NB4 (cell line): ENCODE data around the gene EVI5.

Experiments used
- DNase-seq: peaks from one replicate; pipeline ENCODE4 v3.0.0; 2010; ENCODE audit warnings: low read depth
- H3K4me3 ChIP-seq: one replicate; pipeline ENCODE4 v1.5.1; 2011; ENCODE audit warnings: mild to moderate bottlenecking, low read depth, low read length, moderate library complexity
- CTCF ChIP-seq: IDR thresholded peaks from one replicate; pipeline ENCODE4 v1.5.1; 2012; ENCODE audit warnings: low read depth, low read length
- MYC ChIP-seq: IDR thresholded peaks from 2 replicates; pipeline ENCODE4 v1.6.1; 2011; ENCODE audit warnings: low read depth, low read length
- POLR2A ChIP-seq: IDR thresholded peaks from 2 replicates; pipeline ENCODE4 v1.6.1; 2011; ENCODE audit warnings: mild to moderate bottlenecking; ENCODE audit not compliant: insufficient read length; ENCODE audit errors: extremely low read depth
- TF ChIP-seq, protein P1 (sequence below): IDR thresholded peaks from 2 replicates; pipeline ENCODE4 v1.6.1; 2011; ENCODE audit warnings: low read depth, low read length

Gene EVI5

GRCh38 chr1:92803140-92803887 is 18.4 kb upstream of the EVI5 start:
- TF ChIP-seq CTCF (no peak), MYC (no peak), POLR2A (no peak)
- TF ChIP-seq, protein P1, sequence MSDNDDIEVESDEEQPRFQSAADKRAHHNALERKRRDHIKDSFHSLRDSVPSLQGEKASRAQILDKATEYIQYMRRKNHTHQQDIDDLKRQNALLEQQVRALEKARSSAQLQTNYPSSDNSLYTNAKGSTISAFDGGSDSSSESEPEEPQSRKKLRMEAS, result no peak
- no peak for DNase-seq
- H3K4me3 ChIP-seq, result no peak overlapping the region

DNA sequence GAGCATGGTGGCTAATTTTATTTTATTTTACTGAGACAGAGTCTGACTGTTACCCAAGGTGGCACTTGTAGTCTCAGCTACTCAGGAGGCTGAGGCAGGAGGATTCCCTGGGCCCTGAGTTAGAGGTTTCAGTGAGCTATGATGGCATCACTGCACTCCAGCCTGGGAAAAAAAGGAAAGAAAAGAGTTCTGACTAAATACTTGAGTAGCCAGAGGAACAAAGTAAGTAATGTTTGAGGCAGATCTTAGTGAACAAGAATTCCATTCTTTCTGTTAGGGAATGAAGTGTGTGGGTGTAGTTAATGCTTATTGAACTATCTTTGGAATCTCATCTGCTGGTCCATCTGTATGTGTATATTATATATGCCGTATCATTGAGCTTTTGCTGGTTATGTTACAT is 13.1 kb upstream of the EVI5 start:
- no peak overlapping the region for H3K4me3 ChIP-seq
- TF ChIP-seq, protein P1, result no peak
- TF ChIP-seq CTCF (no peak), POLR2A (no peak), MYC (no peak)
- DNase-seq, result no peak

DNA sequence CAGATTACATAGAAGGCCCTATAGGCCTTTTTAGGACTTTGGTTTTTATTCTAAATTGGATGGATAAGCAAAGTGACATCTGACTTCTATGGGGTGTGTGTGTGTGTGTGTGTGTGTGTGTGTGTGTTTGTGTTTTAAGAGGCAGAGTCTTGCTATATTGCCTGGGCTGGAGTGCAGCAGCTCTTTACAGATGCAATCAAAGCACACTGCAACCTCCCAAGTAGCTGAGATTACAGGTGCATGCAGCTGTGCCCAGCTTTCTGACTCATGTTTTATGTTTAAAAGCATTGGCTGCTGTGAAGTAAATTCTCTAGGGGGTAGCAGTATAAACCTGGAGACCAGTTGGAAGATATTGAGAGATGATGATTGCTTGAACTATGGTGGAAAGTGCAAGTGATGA is 12.4 kb upstream of the EVI5 start:
- TF ChIP-seq CTCF (no peak), MYC (no peak), POLR2A (no peak)
- TF ChIP-seq, protein P1, result no peak
- no peak for DNase-seq
- H3K4me3 ChIP-seq, result no peak overlapping the region

GRCh38 chr1:92795166-92795565 is 10.3 kb upstream of the EVI5 start:
- no peak overlapping the region for H3K4me3 ChIP-seq
- DNase-seq, result no peak
- no peak for TF ChIP-seq POLR2A
- TF ChIP-seq MYC, result no peak
- no peak for TF ChIP-seq CTCF
- TF ChIP-seq, protein P1, result no peak

DNA sequence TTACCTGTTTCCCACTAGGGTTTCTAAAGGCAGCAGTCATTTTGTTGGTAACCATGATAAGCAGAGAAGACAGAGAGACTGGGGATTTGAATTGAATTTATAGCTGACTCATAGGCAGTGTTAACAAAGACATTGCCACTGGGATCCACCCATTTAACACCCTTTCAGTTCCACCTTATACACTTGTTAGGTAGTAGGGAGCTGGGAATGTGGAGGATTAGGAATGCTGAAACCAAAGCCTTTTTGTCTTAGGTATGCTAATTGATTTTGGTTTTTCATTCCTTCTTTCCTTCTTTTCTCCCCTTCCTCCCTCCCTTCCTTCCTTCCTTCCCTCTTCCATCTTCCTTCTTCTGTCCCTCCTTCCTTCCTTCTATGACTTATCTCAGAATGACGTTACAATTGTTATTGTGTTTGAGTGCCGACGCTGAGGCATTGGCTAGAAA is 7.5 kb upstream of the EVI5 start:
- TF ChIP-seq CTCF (no peak), POLR2A (no peak), MYC (no peak)
- TF ChIP-seq, protein P1, result no peak
- no peak overlapping the region for H3K4me3 ChIP-seq
- DNase-seq, result no peak
